Stimulated activated CD4-positive, alpha-beta T cell treated with anti-CD3 and anti-CD28 coated beads, Interleukin-4, amount 100 ng/mL, for 48 hours (primary cell): Measurements from ENCODE around the gene HELZ2.

Experiments used
- DNase-seq, 2 donors: peaks; one replicate each; pipeline ENCODE4 v3.0.0-alpha.2; 2020; ENCODE audit warnings: low read depth in 2 of 2

Gene HELZ2

DNA sequence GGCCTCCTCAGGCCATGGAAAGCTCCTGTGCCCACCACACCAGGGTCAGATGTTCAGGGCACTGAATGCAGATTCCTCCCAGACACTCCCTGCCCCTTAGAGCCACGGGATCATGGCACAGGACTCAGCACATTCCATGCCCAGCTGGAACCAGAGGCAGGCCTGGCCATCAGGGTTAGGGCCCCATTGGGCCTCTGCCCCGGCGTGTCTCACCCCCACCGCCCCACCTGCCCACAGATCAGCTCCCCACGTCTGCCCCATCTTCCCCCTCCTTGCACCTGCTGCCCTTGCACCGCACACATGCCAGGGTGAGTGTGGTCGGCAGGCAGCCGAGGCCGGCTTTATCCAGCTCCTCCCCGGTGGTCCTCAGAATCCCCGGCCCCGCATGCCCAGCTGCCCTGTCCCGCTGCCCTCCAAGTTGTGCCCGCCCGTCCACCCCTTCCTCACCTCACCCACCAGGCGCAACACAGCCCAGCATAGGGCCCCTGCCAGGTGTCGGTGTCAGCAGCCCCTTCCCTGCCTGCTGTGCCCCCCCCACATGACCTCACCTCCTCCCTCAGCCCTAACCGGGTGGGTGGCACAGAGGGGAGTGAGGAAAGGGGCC is 24.3 kb downstream of the HELZ2 start:
- no peak for DNase-seq

GRCh38 chr20:63549019-63549418 is 25.0 kb downstream of the HELZ2 start:
- no peak for DNase-seq

DNA sequence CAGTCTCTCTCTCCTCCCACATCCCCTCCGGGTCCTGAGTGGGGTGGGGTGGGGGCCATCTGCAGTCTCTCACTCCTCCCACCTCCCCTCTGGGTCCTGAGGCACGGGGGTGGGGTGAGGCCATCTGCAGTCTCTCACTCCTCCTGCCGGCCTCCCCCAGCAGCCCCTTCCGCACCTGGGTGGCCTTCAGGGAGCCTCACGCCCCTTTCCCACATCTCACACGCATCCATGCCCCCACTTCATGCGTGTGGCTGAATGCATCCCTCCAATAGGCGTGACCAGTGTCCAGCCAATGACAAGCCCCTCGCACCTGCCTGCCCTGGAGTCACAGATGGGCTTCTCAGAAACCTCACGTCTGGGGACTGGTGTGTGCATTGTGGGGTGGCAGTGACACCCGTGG is 25.5 kb downstream of the HELZ2 start:
- no peak for DNase-seq

DNA sequence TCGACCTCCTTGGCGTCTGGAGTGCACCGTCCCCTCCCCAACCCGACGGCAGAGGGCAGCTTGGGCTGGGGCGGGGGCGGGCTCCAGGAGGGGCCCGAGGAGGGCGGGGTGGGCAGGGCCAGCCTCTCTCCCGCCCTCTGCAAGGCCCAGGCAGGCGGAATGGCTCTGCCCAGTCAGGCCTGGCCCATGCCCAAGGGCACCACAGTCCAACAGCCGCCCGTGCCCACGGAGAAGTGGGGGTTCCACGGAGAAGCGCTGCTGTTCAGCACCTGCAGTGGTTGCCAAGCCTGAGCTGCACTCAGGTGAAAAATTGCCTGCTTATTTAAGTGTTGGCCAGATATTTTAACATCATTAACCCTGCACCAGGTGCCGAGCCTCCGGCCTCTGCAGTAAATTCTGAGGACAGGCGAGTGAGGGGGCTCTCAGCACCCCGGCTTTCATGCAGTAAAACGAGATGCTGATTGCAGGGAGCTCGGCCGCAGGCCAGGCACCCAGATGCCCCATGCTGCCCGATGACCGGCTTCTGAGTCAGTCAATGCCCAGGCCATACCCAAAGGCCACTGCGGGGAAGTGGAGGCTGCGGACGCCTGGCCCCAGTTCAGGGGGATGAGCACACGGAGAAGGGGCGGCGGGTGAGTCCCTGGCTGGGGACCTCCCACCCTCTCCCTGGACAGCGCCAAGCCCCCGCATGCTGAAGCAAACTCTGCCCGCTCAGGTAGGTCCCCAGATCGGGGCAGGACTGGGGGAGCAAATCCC is 26.1 kb downstream of the HELZ2 start, which contains the start of gene SRMS:
SRMS (minus strand) TSS at position 25 of the 756 bp plus-strand sequence. CDS start 286 bp downstream, outside the sequence.
- no peak for DNase-seq

DNA sequence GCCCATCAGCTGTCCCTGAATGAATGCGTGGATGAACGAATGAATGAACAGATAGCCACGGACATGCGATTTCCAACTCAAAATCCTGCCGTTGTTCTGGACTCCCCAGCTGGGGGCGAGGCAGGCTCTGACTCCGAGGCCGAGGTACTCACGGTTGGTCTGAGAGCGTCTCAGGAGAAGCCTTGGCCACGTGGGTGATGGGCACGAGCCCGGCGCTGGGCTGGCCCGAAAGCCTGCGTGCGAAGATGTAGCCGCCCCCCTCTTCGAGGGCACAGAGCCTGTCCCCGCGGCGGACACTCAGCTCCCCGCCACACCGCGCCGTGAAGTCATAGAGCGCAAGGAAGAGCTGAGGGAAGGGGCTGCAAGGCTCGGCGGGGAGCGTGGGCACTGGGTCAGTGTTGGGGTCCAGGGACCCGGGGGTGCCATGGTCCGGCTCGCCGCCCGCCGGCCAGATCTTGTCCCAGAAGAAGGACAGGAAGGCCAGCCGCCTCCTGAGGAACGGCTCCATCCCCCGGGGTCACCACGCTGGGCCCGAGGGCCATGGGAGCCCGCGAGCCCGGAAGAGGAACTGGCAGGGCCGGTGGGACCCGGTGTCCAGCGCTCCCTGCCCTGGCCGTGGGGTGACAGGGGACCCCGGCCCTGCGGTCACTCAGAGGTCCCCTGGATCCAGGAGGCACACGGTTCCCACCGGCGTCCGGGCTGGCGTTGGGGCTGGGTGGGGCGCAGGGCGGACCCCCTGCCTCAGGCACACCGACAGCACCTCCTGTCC is 26.9 kb downstream of the HELZ2 start:
- DNase-seq = no peak

DNA sequence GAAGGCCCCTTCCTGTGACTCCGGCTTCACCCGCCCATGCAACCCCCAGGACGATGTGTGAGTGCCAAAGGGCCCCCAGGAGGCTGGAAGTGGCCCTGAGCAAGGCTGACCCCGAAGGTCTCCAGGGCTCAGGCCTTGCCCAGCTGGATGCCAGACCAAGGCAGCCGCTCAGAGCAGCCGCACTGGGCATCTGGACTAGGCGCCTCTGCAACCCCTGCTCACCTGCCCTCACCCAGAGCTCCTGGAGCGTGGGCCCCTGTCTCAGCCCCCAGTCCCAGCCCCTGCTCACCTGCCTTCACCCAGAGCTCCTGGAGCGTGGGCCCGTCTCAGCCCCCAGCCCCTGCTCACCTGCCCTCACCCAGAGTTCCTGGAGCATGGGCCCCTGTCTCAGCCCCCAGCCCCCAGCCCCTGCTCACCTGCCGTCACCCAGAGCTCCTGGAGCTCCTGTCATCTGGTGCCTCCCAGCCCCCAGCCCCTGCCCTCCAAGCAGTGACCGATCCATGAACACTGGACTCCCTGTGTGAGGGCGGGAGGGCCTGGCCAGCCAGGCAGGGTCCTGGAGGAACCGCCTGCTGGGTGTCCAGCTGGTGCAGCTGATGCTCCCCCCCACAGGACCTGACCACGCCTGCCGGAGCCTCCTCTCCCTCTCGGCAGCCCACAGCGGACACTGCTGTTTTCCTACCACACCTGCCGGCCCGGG is 27.6 kb downstream of the HELZ2 start:
- DNase-seq = no peak

DNA sequence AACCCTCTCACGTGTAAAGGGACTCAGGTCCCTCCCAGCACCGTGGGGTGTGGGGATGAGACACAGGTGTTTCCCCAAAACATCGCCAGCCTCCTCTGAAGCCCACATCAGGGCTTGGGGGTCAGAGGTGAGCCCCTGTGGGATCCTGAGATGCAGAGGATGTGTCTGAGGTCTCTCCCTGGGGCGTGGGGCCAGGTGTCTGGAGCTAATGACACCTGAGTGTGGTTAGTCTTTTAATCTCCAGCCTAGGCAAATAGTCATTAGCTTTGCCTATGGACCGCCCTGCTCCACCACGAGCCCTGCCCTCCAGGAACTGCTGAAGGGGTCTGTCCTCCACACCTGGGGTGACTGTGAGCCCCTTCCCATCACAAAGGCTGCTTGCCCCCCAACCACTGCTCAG is 28.2 kb downstream of the HELZ2 start:
- DNase-seq = no peak

DNA sequence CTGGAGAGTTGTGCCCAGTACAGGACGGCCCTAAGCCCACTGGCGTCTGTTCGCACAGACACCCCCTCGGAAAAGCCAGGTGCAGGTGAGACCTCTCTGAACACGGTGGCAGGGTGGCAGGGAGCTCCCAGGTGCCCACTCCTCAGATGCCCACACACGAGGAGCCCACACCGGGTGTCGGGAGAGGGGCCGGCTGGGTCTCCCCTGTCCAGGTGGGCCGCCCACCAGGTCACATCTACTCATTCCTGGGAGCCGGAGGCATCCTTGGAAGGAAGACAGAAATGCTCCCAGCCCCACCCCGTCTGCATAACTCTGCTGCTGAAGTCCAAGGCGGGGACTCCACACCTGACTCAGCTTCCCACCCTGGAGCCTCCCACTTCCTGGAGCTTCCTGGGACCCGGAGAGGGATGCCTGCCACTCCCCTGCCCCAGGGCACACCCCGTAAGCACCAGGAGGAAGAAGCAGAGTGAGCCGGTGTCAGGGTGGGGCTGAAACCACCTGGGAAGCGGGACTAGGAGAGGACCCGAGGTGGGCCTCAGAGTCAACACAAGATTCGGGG is 29.0 kb downstream of the HELZ2 start:
- no peak for DNase-seq

- no peak for DNase-seq
These were observed 29.6 kb downstream of the HELZ2 start for GRCh38 chr20:63544241-63544957.

DNA sequence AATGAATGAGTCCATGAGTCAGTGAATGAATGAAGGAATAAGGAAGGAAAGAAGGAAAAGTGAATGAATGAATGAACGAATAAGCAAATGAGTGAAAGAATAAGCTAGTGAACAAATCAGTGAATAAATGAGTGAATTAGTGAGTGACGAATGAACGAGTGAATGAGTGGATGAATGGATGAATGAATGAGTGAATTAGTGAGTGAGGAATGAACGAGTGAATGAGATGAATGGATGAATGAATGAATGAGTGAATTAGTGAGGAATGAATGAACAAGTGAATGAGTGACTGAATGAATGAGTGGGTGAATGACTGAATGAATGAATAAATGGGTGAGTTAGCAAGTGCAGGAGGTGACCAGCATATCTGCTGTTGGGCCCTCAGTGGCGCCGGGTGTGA is 30.3 kb downstream of the HELZ2 start:
- no peak for DNase-seq

DNA sequence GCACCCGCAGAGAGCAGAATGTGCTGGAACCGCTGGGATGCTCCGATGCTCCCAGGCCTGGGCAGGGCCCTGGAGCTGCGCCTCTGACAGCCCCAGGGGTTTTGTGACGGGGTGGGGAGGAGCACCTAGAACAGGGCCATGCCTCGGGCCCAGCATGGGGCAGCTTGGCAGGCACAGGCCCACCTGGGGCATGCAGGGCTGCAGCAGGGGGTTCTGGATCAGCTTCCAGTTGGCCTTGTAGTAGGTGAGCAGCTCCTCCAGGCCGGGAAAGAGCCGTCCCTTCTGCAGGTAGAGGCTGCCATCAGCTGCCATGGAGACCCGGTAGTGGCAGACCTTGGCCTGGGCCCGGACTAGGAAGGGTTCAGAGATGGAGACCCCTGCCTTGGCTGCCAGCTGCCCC is 30.9 kb downstream of the HELZ2 start:
- no peak for DNase-seq

- DNase-seq = no peak
These were observed 31.3 kb downstream of the HELZ2 start for GRCh38 chr20:63542696-63543095.

- DNase-seq = no peak
These were observed 31.9 kb downstream of the HELZ2 start for GRCh38 chr20:63542031-63542559.

DNA sequence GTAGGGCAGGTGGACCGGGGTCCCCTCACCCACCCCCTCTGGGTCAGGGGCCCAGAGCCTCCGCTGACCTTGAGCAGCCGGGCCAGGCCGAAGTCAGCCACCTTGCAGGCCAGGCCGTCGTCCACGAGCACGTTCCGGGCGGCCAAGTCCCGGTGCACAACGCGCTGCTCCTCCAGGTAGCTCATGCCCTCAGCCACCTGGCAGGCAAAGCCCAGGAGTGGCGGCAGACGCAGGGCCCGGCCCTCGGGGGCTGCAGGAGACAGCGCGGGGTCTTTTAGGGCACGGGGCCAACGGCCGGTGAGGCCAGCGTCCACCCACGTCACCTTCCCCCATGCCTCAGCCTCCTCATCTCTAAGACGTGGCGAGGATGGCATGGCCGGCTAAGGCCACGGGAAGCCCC is 32.7 kb downstream of the HELZ2 start:
- no peak for DNase-seq

GRCh38 chr20:63540417-63541186 is 33.4 kb downstream of the HELZ2 start:
- no peak for DNase-seq

GRCh38 chr20:63539441-63540370 is 34.3 kb downstream of the HELZ2 start:
- no peak for DNase-seq

DNA sequence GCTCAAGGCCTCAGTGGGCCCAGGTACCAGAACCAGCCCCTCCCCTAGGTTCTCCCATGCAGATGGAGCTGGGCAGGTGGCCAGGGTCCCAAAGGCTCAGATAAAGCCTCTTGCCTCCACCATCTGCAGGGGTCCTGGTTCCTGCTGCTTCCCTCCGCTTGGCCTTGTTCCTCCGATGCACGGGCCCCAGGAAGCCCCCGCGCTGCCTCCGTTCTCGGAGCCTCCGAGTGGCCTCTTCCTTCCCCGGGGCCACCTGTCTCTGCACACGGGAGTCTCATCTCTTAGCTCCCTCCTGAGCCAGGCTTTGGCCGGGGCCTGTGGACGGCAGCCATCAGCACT is 35.0 kb downstream of the HELZ2 start:
- DNase-seq = no peak

- no peak for DNase-seq
These were observed 35.6 kb downstream of the HELZ2 start for GRCh38 chr20:63538204-63539091.
